OCI-LY7 (cell line): ENCODE results near the gene NID2.

Experiments used
- EZH2phosphoT487 ChIP-seq: fragments of 200-600 bp; sonication (generic); IDR thresholded peaks from 2 replicates; pipeline ENCODE4 v1.6.1; 2018; ENCODE audit warnings: low read depth, borderline replicate concordance, mild to moderate bottlenecking, mixed run types, antibody characterized with exemption, low read length, moderate library complexity, mixed read lengths
- TF ChIP-seq, protein P1 (sequence below): fragments of 200-600 bp; sonication (generic); conservative IDR thresholded peaks from 2 replicates; pipeline ENCODE4 v1.5.1; 2014; ENCODE audit warnings: mild to moderate bottlenecking, antibody characterized with exemption, low read length, moderate library complexity, mixed read lengths

DNA sequence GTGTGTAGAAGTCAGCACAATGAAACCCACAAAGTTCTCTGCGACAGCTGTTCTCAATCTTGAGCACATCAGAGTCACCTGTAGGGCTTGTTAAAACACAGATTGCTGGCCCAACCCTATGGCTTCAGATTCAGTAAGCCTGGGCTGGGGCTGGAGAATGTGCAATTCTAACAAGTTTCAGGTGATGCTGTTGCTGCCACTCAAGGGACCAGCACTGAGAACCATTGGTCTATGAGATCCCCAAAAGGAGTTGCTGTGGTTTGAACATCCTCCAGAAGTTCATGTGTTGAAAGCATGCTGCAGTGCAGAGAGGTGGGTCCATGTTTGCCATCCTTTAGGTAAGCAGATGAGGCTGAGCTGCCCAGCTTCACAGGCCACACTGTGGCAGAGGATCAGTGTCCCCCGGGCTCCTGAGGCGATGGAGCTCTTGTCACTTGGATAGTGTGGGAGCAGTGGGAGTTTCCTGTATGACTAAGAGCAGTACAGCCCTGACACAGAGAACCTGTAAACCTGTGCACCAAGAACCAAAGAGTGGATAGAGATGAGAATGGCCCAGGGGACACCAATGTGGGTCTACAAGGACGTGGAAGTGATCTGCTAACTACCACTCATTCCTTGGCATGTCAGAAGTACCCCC lies 87.5 kb downstream of the NID2 start:
- TF ChIP-seq, protein P1, sequence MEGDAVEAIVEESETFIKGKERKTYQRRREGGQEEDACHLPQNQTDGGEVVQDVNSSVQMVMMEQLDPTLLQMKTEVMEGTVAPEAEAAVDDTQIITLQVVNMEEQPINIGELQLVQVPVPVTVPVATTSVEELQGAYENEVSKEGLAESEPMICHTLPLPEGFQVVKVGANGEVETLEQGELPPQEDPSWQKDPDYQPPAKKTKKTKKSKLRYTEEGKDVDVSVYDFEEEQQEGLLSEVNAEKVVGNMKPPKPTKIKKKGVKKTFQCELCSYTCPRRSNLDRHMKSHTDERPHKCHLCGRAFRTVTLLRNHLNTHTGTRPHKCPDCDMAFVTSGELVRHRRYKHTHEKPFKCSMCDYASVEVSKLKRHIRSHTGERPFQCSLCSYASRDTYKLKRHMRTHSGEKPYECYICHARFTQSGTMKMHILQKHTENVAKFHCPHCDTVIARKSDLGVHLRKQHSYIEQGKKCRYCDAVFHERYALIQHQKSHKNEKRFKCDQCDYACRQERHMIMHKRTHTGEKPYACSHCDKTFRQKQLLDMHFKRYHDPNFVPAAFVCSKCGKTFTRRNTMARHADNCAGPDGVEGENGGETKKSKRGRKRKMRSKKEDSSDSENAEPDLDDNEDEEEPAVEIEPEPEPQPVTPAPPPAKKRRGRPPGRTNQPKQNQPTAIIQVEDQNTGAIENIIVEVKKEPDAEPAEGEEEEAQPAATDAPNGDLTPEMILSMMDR, result no peak
- no peak for TF ChIP-seq EZH2phosphoT487
